Liver (tissue), 3 donors: ENCODE data around the gene NECTIN1.

Experiments used
- GABPA ChIP-seq, 2 donors: IDR thresholded peaks in 1 of 2; conservative IDR thresholded peaks in 1 of 2; 2 replicates each; pipeline ENCODE4 v1.6.1; 2016; ENCODE audit warnings: antibody characterized with exemption in 2 of 2, mild to moderate bottlenecking in 1 of 2, moderate library complexity in 1 of 2
- HNF4G ChIP-seq: IDR thresholded peaks from 2 replicates; pipeline ENCODE4 v1.6.1; 2016; ENCODE audit warnings: antibody characterized with exemption
- JUND ChIP-seq, 2 donors: IDR thresholded peaks; 2 replicates each; pipeline ENCODE4 v1.6.1; 2016; ENCODE audit warnings: antibody characterized with exemption in 2 of 2
- RAD21 ChIP-seq, 2 donors: IDR thresholded peaks; 2 replicates each; pipeline ENCODE4 v1.6.1; 2016; ENCODE audit warnings: antibody characterized with exemption in 2 of 2, mild to moderate bottlenecking in 2 of 2
- RXRA ChIP-seq, 2 donors: IDR thresholded peaks; 2 replicates each; pipeline ENCODE4 v1.6.1; 2017 to 2018; ENCODE audit warnings: antibody characterized with exemption in 2 of 2, mild to moderate bottlenecking in 1 of 2
- SP1 ChIP-seq: IDR thresholded peaks from 2 replicates; pipeline ENCODE4 v1.6.1; 2018; ENCODE audit warnings: antibody characterized with exemption, mild to moderate bottlenecking
- TAF1 ChIP-seq: conservative IDR thresholded peaks from 2 replicates; pipeline ENCODE4 v1.6.1; 2016; ENCODE audit warnings: antibody characterized with exemption, mild to moderate bottlenecking
- YY1 ChIP-seq: IDR thresholded peaks from 2 replicates; pipeline ENCODE4 v1.6.1; 2016; ENCODE audit warnings: antibody characterized with exemption, mild to moderate bottlenecking
- TF ChIP-seq, protein P1 (sequence below): fragments of 150-350 bp; IDR thresholded peaks from 2 replicates; pipeline ENCODE4 v1.5.1; 2017; ENCODE audit warnings: improper control_type of control experiment, low read depth, low read length; ENCODE audit not compliant: missing input control
- TF ChIP-seq, protein P2 (sequence below): IDR thresholded peaks from 2 replicates; pipeline ENCODE4 v1.6.1; 2016; ENCODE audit warnings: antibody characterized with exemption
- TF ChIP-seq, protein P3 (sequence below): IDR thresholded peaks from 2 replicates; pipeline ENCODE4 v1.6.1; 2016; ENCODE audit warnings: antibody characterized with exemption
- TF ChIP-seq, protein P4 (sequence below): IDR thresholded peaks from 2 replicates; pipeline ENCODE4 v1.6.1; 2016; ENCODE audit warnings: antibody characterized with exemption
- TF ChIP-seq, protein P5 (sequence below): IDR thresholded peaks from 2 replicates; pipeline ENCODE4 v1.6.1; 2016; ENCODE audit warnings: antibody characterized with exemption, mild to moderate bottlenecking
- donor health status: healthy.
- donor health status: healthy.

DNA sequence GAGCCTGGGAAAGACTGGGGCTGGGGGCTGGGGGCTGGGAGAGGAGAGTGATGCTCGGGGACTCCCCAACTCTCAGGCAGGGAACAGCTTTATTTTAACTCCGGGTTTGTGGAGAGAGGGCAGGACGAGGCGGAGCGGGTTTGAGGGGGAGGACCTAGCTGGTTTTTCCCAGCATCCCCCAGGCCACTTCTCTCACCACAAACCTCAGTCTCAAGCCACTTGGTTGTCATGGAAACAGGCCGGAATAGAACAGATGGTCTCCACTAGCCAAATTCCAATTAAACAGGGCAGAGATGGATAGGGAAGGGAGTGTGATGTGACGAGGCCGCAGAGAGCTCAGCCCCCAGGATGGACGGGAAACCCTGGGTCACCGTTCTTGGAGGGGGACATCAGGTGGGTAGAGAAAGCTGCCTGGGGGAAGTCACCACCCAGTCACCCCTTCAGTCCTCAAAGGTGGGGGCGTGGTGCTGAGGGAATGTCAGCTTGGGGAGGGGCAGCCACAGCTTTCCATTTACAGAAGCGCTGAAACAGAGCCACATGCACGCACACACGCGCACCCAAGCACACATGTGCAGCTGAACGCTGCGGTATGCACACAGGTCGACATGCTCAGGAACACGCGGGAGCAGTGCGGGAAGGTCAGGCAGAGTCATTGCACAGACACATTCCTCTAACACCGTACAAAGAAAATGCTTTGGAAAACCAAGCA, 19.2 kb downstream of the NECTIN1 start:
- TF ChIP-seq, protein P1, sequence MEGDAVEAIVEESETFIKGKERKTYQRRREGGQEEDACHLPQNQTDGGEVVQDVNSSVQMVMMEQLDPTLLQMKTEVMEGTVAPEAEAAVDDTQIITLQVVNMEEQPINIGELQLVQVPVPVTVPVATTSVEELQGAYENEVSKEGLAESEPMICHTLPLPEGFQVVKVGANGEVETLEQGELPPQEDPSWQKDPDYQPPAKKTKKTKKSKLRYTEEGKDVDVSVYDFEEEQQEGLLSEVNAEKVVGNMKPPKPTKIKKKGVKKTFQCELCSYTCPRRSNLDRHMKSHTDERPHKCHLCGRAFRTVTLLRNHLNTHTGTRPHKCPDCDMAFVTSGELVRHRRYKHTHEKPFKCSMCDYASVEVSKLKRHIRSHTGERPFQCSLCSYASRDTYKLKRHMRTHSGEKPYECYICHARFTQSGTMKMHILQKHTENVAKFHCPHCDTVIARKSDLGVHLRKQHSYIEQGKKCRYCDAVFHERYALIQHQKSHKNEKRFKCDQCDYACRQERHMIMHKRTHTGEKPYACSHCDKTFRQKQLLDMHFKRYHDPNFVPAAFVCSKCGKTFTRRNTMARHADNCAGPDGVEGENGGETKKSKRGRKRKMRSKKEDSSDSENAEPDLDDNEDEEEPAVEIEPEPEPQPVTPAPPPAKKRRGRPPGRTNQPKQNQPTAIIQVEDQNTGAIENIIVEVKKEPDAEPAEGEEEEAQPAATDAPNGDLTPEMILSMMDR, result no peak
- TF ChIP-seq GABPA (IDR thresholded peaks at IDR 0.05 in 1 of 2, conservative IDR thresholded peaks at IDR 0.05 in 1 of 2) (no peak), RAD21 (IDR thresholded peaks at IDR 0.05) (no peak), SP1 (no peak), JUND (IDR thresholded peaks at IDR 0.05) (no peak), RXRA (IDR thresholded peaks at IDR 0.05) (no peak), HNF4G (no peak), TAF1 (no peak), YY1 (no peak)
- TF ChIP-seq, protein P2, sequence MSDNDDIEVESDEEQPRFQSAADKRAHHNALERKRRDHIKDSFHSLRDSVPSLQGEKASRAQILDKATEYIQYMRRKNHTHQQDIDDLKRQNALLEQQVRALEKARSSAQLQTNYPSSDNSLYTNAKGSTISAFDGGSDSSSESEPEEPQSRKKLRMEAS, result no peak
- TF ChIP-seq, protein P3, sequence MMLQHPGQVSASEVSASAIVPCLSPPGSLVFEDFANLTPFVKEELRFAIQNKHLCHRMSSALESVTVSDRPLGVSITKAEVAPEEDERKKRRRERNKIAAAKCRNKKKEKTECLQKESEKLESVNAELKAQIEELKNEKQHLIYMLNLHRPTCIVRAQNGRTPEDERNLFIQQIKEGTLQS, result no peak
- TF ChIP-seq, protein P4, sequence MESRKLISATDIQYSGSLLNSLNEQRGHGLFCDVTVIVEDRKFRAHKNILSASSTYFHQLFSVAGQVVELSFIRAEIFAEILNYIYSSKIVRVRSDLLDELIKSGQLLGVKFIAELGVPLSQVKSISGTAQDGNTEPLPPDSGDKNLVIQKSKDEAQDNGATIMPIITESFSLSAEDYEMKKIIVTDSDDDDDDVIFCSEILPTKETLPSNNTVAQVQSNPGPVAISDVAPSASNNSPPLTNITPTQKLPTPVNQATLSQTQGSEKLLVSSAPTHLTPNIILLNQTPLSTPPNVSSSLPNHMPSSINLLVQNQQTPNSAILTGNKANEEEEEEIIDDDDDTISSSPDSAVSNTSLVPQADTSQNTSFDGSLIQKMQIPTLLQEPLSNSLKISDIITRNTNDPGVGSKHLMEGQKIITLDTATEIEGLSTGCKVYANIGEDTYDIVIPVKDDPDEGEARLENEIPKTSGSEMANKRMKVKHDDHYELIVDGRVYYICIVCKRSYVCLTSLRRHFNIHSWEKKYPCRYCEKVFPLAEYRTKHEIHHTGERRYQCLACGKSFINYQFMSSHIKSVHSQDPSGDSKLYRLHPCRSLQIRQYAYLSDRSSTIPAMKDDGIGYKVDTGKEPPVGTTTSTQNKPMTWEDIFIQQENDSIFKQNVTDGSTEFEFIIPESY, result no peak
- TF ChIP-seq, protein P5, sequence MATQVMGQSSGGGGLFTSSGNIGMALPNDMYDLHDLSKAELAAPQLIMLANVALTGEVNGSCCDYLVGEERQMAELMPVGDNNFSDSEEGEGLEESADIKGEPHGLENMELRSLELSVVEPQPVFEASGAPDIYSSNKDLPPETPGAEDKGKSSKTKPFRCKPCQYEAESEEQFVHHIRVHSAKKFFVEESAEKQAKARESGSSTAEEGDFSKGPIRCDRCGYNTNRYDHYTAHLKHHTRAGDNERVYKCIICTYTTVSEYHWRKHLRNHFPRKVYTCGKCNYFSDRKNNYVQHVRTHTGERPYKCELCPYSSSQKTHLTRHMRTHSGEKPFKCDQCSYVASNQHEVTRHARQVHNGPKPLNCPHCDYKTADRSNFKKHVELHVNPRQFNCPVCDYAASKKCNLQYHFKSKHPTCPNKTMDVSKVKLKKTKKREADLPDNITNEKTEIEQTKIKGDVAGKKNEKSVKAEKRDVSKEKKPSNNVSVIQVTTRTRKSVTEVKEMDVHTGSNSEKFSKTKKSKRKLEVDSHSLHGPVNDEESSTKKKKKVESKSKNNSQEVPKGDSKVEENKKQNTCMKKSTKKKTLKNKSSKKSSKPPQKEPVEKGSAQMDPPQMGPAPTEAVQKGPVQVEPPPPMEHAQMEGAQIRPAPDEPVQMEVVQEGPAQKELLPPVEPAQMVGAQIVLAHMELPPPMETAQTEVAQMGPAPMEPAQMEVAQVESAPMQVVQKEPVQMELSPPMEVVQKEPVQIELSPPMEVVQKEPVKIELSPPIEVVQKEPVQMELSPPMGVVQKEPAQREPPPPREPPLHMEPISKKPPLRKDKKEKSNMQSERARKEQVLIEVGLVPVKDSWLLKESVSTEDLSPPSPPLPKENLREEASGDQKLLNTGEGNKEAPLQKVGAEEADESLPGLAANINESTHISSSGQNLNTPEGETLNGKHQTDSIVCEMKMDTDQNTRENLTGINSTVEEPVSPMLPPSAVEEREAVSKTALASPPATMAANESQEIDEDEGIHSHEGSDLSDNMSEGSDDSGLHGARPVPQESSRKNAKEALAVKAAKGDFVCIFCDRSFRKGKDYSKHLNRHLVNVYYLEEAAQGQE, result no peak
